Epithelial cell of proximal tubule (primary cell): ENCODE data around the gene ELP1. TPM values are rescaled to one million over a fixed set of nuclear protein-coding genes. Genes with fewer than 3 reads are reported as not detected.

Experiments used
- DNase-seq: peaks from one replicate; pipeline ENCODE4 v3.0.0-alpha.2; 2011; ENCODE audit warnings: low read depth
- H3K4me3 ChIP-seq: 2 replicates; pipeline ENCODE4 v1.5.1; 2011; ENCODE audit warnings: low read depth, mild to moderate bottlenecking, low read length
- total RNA-seq: library from RNA; depleted of rRNA; stranded (reverse); fragments of >200 nt; gene quantifications from 2 replicates; pipeline ENCODE4 v1.2.3, GENCODE V29; 2015
- TF ChIP-seq, protein P1 (sequence below): conservative IDR thresholded peaks from 2 replicates; pipeline ENCODE4 v1.5.1; 2012; ENCODE audit warnings: low read depth, mild to moderate bottlenecking, low read length

The ELP1 gene
- total RNA-seq, 1 donor from 2014 or later: 19.8 TPM

DNA sequence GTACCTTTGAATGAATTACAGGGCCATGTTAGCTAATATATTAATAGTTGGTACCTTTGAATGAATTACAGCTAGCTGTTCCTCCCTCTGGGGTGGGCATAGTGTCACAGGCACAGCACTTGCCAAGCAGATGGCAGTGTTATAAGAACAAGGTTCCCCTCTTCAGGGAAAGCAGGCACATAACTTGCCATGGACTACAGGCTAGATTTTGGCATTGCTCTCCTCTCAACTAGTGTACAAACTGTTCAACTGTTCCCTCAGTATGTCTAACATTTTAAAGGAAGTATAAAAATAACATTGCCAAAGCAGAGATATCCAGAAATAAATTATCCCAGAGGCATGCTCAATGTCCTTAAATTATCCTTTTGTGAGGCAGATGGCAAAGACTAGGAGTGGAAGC lies 34.0 kb upstream of the ELP1 start:
- TF ChIP-seq, protein P1, sequence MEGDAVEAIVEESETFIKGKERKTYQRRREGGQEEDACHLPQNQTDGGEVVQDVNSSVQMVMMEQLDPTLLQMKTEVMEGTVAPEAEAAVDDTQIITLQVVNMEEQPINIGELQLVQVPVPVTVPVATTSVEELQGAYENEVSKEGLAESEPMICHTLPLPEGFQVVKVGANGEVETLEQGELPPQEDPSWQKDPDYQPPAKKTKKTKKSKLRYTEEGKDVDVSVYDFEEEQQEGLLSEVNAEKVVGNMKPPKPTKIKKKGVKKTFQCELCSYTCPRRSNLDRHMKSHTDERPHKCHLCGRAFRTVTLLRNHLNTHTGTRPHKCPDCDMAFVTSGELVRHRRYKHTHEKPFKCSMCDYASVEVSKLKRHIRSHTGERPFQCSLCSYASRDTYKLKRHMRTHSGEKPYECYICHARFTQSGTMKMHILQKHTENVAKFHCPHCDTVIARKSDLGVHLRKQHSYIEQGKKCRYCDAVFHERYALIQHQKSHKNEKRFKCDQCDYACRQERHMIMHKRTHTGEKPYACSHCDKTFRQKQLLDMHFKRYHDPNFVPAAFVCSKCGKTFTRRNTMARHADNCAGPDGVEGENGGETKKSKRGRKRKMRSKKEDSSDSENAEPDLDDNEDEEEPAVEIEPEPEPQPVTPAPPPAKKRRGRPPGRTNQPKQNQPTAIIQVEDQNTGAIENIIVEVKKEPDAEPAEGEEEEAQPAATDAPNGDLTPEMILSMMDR: no peak
- no peak for DNase-seq
- H3K4me3 ChIP-seq: no peak overlapping the region

DNA sequence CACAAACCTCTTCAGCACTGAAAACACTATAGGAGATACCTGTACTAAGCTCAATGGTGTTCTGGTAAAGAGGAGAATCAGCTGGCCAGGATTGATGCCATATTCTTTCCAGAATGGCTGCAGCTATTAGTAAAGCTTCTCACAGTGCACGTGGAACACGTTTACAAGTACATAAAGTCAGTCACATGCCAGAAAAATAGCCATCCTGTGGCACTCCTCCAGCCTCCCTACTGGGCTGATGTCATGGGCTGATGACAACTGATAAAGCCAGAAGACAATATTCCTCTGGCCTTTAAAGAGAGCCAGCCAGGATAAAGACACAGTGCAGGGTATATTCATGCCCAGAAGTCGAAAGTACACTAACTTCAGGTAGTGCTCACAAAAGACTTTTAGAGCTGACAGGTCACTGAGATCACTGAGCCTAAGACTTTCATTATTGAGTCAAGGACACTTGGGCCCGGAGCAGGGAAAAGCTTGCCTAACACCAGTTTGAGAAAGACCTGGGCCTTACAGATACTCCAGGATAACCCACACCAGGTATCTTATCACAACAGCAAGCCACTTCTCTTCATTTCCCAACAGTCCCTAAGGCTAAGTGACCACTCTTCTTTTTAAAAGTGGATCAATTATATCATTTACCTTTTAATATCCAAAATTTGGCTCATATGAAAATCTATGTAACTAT lies 29.7 kb upstream of the ELP1 start:
- DNase-seq: no peak
- no peak overlapping the region for H3K4me3 ChIP-seq
- TF ChIP-seq, protein P1: no peak

DNA sequence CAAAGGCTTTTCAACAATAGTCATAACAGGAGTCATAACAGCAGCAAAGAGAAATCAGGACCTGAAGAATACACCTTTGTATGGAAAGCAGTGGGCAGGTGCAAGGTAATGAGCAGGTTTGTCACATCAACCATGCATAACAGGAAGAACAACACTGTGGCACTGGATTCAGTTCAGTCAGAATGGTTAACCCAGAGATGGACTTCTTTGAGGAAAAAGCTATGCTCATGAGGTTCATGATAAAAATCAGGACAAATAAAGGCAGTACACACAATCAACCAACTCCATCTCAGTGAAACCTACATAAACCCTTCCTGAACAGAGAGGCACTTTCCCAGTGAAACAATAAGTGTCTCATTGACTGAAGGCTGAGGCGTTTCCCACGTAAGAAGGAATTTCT lies 27.2 kb upstream of the ELP1 start:
- DNase-seq: no peak
- H3K4me3 ChIP-seq: no peak overlapping the region
- TF ChIP-seq, protein P1: no peak

DNA sequence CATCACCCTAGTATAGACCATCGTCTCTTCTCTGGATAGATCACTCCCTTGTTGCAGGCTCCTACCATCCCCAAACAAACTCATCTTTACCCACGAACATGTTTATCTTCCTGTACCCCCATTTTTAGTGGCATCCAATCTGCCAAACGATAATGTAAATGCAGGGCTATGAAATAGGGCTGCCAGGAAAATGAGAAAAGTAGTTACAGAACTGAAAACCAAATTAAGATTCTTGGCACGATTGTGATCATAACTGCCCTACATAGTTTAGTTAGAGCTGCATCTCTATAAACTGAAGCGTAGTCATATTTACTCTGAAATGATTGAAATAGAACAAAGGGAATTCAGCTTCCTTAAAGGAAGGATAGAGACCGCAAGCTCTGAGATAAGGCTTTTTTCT lies 26.4 kb upstream of the ELP1 start:
- no peak for DNase-seq
- H3K4me3 ChIP-seq: no peak overlapping the region
- TF ChIP-seq, protein P1: no peak

DNA sequence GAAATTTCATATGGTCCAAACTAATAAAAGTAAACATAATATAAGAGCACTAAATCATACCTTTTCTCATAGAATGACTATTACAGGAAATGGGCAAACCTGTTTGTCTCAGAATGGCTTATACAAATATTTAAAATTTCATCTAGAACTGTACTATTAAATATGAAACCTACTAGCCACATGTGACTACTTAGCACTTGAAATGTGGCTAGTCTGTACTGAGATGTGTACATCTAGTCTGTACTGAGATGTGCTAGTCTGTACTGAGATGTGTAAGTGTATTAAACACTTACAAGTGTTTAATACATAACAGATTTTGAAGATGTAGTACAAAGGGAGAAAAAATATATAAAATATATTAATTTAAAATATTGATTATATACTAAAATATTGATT lies 22.7 kb upstream of the ELP1 start:
- DNase-seq: no peak
- no peak overlapping the region for H3K4me3 ChIP-seq
- TF ChIP-seq, protein P1: no peak

DNA sequence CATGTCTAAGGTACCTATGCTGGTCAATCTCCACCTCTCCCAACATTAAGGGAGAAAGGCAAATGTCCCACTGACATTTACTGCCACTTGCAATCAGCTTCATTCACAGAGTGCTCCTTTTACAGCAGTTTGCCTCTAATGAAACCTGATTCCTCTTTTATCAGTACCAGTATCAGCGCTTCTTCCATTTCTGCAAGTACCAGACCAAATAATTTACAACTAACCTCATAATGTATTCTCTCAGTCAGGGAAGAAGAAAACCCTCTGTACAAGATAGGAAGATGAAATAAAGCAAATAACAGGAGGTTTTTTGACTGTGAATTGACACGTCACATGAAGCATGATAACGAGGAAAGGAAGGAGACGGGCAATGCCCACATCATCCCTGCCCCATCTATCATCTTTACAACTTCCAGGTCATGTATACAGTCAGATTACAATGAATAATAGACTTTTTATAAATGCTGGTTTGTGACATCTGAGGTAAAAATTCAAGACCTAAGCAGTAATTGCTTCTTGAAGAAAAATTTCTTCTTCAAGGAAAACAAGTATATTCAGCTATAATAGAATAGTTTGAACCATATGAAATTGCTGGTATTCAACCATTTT lies 22.2 kb upstream of the ELP1 start:
- TF ChIP-seq, protein P1: no peak
- no peak overlapping the region for H3K4me3 ChIP-seq
- no peak for DNase-seq
